Ureter (tissue), 1 donor: Measurements from ENCODE around the gene SEPTIN10. TPM values are rescaled to one million over a fixed set of nuclear protein-coding genes. Genes with fewer than 3 reads are reported as not detected.
"Not testable (repeated sequence)": the region's sequence is repeated elsewhere in the genome, so short reads cannot be mapped to it uniquely, and the experiment has no call there.

Experiments
- DNase-seq: peaks from one replicate; pipeline ENCODE4 v3.0.0-alpha.2; 2020; ENCODE audit warnings: low spot score
- total RNA-seq: library from RNA; stranded (reverse); gene quantifications from one replicate; pipeline ENCODE4 v1.2.4, GENCODE V29; 2023
- donor health status: DM: yes; HTN: yes; CAD: no.

Gene SEPTIN10
- total RNA-seq, result 91.7 TPM

DNA sequence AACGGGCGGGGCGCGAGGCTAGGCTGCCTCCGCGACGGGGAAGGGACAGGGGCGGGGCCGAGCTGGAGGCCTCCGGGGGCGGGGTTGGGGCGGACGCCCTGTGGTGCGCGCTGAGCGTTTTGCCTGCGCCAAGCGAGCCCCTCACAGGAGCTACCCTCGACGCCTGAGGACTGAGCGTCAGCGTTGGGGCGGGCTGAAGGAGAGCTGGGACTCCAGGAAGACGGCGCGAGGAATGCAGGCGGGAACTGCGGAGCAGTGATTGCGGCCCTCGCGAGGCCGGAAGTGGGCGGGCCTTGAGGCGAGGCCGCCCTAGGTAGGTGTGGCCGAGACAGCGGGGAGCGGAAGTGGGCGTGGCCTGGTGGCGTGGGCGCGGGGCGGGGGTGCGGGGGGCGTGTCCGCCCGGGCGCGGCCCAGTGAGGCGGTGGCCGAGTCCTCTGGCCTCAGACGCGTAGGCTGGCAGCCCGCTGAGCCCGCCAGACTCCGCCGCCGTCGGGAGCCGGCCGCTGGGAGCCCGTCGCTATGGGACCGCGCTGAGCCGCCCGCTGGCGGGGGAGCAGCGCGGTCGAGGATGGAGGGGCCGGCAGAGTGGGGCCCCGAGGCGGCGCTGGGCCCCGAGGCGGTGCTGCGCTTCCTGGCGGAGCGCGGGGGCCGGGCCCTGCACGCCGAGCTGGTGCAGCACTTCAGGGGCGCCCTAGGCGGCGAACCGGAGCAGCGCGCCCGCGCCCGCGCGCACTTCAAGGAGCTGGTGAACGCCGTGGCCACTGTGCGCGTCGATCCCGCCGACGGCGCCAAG, at the start of gene SEPTIN10, which contains the start of gene SOWAHC:
SEPTIN10 (minus strand) TSS at position 45 of the 793 bp plus-strand sequence. CDS start 139 bp downstream, outside the sequence.
SOWAHC (plus strand) TSS at position 443 of the 793 bp plus-strand sequence; CDS start at position 569, 126 bp downstream.
- peak; percentile 96 for DNase-seq

DNA sequence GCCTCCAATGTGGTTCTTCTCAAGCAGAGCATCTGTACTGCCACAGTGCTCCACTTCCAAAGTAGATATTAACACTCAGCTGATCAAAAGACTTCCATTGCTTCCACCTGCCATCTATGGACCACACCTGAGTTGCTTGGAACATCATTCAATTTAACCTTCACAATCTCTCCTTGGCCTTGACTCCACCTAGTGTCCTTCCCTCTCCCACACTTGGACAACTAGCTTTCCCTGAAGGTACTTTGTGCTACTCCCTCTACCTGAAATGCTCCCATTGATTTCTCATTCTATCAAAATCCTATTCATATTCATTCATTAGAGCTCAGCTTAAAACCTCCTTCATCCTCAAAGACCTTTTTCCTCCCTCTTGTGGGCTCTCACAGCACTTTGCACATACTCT, 49.1 kb upstream of the SEPTIN10 start:
- no peak for DNase-seq

DNA sequence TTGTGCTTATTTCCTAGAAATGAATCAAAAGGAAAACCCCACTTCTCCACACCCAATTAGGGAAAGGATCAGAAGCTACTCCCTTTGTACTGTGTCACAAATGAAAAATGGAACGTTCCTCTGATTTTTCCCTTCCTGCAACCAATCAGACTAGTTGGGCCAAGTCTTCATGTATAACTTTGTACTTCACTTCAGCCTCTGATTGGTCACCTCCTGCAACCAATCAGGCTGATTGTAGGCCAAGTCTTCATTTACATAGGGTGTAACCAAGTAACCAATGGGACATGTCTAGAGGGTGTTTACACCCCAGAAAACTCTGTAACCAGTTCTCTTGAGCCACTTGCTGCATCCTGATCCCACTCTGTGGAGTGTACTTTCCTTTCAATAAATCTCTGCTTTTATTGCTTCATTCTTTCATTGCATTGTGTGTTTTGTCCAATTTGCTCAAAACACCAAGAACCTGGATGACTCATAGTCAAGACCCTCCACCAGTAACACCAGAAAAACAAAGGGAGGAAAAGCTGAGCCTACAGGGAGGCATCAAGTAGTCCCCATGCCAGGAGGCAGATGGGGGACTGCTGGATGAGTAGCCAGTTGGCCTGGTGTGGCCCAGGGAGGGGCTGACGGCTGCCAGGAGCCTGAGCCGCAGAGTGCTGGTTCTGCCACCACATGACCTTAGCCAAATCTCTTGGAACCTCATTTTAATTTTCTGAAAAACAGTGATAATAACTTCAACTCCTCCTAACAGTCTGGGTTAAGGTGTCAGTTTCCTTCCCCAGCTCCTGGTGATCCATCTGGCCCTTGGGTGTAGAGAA, 46.5 kb upstream of the SEPTIN10 start:
- DNase-seq, result no peak

DNA sequence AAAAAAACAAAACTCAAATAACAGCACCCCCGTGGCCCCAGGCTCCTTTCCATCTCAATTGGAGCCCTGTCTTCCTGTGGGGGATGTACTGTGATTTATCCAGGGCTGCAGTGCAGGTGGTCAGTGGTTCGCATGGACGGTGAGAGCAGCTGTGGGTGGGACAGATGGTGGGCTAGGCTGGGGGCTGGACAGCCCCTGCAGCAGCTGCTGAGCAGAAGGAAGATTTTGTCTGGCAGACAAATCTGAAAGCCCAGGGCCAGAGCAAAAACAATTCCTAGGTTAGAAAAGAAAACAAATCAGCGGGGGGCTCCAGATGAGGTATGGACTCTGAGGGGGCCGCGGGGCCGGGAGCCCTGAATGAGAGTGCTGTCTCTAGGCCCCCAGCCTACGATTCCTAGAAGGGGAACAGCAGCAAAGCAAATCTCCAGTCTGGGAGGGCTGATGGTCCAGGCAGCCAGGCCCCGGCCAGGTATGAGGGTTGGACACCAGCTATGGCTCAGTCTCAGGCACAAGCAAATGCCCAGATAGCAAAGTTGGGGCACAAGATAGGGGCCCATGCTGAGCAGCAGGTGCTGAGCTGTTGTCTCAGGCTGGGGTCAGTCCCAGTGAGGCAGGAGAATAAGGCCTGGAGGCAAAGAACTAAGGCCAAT, 45.8 kb upstream of the SEPTIN10 start:
- DNase-seq, result no peak

DNA sequence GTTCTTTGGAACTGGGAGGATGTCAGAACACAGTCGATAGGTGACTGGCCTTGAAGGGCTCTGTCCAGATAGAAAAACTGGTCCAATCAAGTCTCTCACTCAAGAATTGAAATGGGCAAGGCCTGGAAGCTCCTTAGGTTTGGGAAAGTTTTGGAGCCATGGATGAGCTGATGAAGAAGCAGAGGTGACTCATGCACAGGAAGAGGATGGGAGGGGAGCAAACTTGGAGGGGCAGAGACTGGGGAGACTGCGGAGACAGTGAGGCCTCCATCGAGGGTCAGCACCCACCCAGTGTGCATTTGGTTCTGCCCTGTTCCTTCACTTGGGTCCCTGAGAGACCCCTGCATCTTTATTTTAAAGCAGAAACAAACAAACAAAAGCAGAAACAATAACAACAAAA, 41.5 kb upstream of the SEPTIN10 start:
- DNase-seq, result no peak

DNA sequence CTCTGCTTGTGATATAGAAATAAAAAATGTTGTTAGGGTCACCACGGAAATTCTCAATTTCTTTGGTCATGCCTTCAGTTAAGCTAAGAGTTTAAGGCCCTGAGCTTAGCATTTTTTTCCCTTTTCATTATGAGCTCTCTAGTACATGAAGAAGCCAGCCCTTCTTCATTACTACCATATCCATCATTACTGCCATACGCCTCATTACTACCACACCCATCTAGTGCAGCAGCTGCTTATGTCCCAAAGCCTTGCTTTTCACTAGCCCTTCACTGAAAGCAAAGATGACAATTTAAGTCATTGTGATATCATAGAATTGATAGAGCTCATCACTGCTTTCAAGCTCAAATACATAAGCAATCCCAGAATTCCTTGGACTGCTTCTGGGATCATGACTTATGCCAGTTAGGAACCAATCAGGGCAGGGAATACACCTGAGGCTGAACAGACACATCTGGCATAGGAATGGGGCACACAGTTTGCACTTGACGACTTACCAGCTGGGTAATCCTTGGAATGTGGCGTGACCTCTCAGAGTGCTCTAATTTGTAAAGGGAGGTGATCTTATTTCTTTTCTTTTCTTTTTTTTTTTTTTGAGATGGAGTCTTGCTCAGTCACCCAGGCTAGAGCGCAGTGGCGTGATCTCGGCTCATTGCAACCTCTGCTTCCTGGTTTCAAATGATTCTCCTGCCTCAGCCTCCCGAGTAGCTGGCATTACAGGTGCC, 40.7 kb upstream of the SEPTIN10 start:
- no peak for DNase-seq

DNA sequence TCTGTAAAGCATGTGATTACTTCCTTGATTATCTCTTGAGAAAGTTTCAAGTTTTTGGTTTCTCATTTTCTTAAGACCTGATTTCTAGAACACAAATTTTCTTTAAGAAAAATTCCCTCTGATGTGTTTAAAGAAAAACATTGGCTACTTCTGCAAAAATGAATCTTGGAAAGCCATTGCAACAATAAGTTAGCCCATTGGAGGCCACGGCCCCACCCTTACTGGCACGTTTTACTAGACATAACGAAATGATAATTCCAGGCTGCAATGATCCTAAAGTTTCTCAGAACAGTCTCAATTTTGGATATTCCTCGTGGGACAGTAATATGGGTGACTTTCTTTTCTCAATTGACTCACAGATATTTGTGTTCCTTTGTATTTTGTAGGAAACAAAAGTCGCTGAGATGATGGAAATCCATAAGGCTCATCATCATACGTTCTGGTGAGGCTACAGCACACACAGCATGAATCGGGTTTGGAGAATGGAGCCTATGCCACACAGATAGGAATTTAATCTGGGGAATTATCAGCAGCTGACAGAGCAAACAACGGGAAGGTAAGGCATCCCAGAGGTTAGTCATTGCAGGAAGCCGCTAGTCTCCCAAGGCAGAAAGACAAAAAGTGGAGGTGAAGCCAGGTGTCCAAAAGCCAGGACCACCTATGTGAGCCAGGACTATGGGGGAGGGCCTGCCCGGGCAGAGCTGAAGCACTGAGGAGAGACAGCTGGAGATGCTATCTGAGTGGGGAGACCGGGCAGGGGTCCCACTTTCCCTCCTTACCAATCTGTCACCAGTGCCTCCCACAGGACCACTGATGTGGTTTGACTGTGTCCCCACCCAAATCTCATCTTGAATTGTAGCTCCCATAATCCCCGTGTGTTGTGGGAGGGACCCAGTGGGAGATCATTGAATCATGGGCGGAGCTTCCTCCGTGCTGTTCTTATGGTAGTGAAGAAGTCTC, 36.2 kb upstream of the SEPTIN10 start:
- DNase-seq, result no peak

DNA sequence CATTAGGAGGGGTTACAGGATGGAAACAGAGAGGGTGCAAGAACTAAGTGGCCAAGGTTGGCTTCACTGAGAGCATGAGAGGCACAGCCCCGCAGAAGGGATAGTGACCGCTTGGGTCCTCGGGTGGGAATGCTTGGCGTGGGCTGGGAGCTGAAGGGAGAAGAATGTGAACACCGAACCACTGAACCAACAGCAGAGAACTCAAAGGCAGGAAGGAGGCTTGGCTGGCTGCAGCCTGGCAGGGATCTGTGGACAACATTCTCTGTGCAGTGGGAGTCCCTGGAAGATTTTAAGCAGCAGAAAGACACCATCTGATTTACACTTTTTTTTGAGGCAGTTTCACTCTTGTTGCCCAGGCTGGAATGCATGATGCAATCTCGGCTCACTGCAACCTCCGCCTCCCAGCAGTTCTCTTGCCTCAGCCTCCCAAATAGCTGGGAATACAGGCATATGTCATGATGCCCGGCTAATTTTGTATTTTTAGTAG, 34.3 kb upstream of the SEPTIN10 start:
- DNase-seq, result no peak

DNA sequence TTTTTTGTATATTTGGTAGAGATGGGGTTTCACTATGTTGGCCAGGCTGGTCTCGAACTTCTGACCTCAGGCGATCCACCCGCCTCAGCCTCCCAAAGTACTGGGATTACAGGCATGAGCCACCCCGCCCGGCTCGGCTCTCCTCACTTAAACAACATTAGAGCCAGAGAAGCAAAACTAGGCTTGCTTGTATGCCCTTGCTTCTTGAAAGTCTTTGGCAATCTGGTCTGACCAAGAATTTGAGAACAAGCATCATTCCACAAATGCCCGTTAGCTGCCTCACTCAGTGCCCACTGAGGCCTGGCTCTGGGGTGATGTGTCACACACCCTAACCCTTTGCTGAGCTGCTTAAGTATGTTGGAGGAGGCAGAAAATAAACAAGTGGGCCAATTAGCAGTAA, 33.9 kb upstream of the SEPTIN10 start:
- DNase-seq, result no peak

DNA sequence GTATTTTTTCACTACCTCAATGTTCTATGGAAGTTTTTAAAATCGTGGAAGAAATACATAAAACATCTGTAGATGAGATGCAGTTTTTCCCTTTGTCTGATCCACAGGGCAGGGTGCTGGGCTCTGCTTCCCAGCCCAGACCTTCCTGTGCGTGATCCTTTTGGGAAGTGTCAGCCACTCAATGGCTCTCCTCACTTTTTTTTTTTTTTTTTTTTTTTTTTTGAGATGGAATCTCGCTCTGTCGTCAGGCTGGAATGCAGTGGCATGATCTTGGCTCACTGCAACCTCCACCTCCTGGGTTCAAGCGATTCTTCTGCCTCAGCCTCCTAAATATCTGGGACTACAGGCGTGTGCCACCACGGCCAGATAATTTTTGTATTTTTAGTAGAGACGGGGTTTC, 33.2 kb upstream of the SEPTIN10 start:
- DNase-seq, result no peak

DNA sequence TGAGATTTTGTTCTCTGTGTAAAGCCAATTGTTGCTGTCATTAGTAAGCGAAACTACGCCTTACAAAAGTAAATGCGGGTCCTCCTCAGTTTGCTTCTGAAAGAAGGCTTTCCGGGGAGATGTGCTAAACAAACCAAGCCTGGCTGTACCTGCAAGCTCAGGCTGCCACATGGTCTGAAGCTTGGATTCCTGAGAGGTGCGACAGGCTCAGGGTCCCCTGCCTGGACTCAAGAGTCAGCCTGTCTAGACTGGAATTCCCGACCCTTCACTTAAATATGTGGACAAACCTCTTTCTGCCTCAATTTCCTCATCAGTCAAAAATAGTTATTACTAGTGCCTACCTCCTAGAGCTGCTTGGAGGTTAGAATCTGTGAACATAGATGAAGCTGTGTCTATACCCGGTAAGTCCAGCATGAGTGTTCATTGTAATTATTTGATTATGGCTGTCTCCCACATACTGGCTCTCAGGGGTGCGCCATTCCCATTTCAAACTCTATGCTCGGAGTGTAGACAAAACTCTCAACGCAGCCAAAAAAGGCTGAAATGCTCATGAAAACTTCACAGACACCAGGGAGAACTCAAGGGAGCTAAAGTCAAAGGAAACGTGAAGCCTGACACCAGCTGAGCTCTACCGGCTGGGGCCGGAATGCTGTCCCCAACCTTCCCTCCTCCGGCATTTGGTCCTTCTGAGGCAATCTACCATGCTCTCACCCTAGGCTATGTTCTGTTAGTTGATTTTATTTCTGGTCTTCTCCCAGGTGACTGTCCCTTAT, 31.8 kb upstream of the SEPTIN10 start:
- DNase-seq, result no peak

DNA sequence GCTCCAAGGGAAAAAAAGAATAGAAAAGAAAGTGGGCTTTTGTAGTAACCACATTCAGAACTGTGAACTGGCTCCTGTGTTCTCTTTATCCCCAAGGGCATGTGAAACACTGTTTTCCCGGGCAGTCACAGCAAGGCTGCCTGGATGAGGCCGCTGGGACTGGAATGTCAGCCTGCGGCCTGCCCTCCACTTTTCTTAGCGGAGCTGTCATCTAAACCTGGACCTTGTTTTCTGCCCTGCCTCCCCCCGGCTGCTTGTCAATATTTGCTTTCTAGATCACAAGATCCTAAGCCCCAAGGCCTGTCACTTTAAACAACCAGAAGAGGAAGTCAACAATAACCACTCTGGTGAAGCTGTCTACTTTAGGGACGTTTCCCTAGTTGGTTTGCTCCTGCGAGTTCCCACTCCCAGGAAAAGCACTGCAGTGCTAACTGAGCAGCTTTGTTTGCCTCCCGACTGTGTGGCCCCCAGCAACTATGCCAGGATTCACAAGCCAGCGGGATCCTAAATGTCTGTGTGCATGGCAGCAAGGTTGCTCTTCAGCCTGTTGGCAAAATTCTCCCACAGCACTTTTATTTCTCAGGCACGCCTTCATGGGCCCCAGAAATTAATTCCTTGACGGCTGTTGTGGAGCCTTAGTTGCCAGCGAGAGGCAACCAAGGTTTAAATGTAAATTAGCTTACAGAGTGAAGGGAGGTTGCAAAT, 31.0 kb upstream of the SEPTIN10 start:
- peak; percentile 60 for DNase-seq

DNA sequence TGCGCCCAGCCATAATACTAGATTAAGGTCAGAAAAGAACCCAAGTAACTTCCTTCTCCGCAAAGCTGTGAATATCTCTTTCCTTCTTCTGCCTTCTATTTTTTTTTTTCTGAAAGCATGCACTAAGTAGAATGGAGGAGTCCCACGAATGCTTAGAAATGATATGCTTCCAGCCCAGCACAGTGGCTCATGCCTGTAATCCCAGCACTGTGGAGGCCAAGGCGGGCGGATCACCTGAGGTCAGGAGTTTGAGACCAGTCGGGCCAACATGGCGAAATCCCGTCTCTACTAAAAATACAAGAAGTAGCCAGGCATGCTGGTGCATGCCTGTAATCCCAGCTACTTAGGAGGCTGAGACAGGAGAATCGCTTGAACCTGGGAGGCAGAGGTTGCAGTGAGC, 26.2 kb upstream of the SEPTIN10 start:
- DNase-seq, result not testable (repeated sequence)

DNA sequence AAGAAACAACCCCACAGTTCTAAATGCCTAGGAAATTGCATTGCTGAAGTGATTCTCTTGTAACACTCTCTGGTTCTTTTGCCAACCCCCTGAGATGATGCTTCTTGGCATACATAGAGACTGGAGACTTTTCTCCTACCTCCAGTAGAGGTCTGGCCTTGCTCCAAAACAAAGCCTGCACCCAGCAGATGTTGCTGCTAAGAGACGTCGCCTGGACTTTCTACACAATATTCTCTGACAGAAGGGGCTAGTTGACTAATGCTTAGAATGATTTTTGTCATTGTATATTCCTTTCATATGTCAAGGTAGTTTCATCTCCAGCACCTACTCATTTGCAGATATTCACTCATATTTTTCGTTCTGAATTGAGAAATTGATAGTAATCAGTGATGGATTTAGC, 25.0 kb upstream of the SEPTIN10 start:
- no peak for DNase-seq

DNA sequence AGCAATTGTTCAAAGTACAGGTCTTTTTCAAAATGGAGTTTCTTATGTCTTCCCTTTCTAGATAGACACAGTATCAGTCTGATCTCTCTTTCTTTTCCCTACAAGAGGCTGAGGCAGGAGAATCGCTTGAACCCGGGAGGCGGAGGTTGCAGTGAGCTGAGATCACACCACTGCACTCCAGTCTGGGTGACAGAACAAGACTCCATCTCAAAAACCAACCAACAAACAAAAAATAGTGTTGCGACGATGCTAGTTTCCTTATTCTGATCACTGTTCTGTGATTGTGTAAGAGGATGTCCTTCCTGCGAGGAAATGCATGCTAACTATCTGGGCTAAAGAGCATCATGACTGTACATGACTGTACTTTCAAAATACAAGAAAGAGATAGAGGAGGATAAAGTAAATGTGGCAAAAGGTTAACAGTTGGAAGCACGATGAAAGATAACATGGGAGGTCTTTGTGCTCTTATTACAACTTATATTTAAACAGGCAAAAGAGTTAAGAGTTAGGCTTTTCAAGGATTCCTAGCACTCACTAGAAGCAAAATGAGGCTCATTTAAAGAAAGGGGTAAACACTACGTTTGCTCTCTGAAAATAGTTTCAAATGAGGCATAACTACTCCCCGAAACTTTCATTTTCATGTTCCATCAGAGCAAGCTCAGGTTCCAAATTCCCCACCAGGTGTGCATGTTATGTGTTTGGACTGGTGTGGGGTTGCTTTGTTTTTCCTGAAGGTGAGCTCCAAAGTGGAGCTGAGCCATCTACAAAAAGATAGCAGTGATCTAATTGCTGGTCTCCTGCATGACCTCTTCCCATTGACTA, 24.2 kb upstream of the SEPTIN10 start:
- DNase-seq, result no peak

DNA sequence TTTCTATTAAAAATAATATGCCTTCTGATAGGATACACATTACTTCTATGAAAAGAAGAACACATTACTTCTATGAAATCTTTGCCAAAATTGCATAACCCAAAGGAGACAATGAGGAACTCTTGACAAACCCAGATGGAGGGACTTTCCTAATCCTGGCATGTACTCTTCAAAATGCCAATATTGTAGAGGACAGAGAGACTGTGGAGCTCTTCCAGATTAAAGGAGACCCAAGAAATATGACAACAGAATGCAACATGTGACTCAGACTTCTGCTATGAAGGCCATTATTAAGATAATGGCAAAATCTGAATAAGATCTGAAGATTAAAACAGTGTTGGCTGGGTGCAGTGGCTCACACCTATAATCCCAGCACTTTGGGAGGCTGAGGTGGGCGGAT, 22.6 kb upstream of the SEPTIN10 start:
- no peak for DNase-seq

DNA sequence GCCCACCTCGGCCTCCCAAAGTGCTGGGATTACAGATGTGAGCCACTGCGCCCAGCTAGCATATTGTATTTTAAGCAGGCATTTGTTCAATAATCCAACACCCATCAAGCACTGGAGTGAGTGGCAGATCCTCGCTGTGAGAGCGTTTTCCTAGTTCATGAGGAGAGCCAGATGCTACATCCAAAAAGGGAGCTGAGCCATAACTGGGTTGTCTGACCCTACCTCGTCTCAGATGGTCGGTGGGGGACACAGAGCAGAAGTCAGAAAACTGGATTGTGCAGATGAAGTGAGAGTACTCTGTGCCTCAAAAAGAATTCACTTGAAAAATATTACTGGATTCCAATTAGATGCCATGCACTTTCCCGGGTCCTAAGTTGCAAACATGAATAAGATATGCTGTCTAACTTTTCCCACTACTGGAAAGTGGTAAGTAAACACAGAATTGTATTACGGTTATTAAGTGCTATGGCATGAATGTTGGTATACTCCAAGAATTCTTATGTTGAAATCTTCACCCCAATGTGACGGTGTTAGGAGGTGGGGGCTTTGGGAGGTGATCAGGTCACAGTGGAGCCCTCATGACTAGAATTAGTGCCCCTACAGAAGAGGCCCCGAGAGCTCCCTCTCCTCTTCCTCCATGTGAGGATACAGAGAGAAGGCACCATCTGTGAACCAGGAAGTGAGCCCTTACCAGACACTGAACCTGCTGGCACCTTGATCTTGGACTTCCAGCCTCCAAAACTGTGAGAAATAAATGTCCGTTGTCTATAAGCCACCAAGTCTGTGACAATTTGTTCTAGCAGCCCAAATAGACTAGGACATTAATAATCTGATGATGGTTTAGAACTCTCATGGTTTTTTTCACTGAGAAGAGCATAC, 21.9 kb upstream of the SEPTIN10 start:
- DNase-seq, result no peak
